HepG2 (cell line): ENCODE results near the gene FAM193A. TPM values are rescaled to one million over a fixed set of nuclear protein-coding genes. Genes with fewer than 3 reads are reported as not detected.

Source experiments
- AFF4 ChIP-seq: sonication (generic); formaldehyde crosslinking; IDR thresholded peaks from 2 replicates; pipeline ENCODE4 v1.4.0; 2020; ENCODE audit warnings: missing genetic modification reagents
- ATF7-NPFF ChIP-seq: sonication (generic); formaldehyde crosslinking; IDR thresholded peaks from 2 replicates; pipeline ENCODE4 v1.8.1; 2023; ENCODE audit warnings: mild to moderate bottlenecking, low read depth, missing genetic modification reagents, moderate library complexity
- BHLHE40 ChIP-seq: IDR thresholded peaks from 2 replicates; pipeline ENCODE4 v1.6.1; 2011; ENCODE audit warnings: low read length, improper control_type of control experiment
- GMEB2 ChIP-seq: IDR thresholded peaks from 2 replicates; pipeline ENCODE4 v1.6.1; 2016; ENCODE audit warnings: missing biosample characterization, missing genetic modification reagents, low read depth
- HMG20B ChIP-seq: conservative IDR thresholded peaks from 2 replicates; pipeline ENCODE4 v1.6.1; 2016; ENCODE audit warnings: missing genetic modification reagents, missing compliant biosample characterization
- HOMEZ ChIP-seq: IDR thresholded peaks from 2 replicates; pipeline ENCODE4 v1.6.1; 2016; ENCODE audit warnings: low read depth
- HOXA5 ChIP-seq: sonication (generic); formaldehyde crosslinking; IDR thresholded peaks from 2 replicates; pipeline ENCODE4 v1.4.0; 2020; ENCODE audit warnings: missing genetic modification reagents
- NFATC3 ChIP-seq: sonication (generic); formaldehyde crosslinking; IDR thresholded peaks from 2 replicates; pipeline ENCODE4 v1.5.1; 2020; ENCODE audit warnings: mild to moderate bottlenecking, missing genetic modification reagents
- PPARG ChIP-seq: conservative IDR thresholded peaks from 2 replicates; pipeline ENCODE4 v1.6.1; 2016; ENCODE audit warnings: missing biosample characterization, missing genetic modification reagents
- RBM39 ChIP-seq: fragments of 200-400 bp; formaldehyde crosslinking; IDR thresholded peaks from one replicate; pipeline ENCODE4 v1.6.1; 2018; ENCODE audit warnings: antibody characterized with exemption, mild to moderate bottlenecking, low read depth, low read length; ENCODE audit not compliant: poor library complexity, severe bottlenecking
- SNRNP70 ChIP-seq: fragments of 200-400 bp; formaldehyde crosslinking; IDR thresholded peaks from 2 replicates; pipeline ENCODE4 v1.6.1; 2017; ENCODE audit warnings: mild to moderate bottlenecking, low read depth, low read length, moderate library complexity
- TFAP4 ChIP-seq: sonication (generic); IDR thresholded peaks from 2 replicates; pipeline ENCODE4 v1.6.1; 2016; ENCODE audit warnings: low read depth, borderline replicate concordance
- ZBTB25 ChIP-seq: IDR thresholded peaks from 2 replicates; pipeline ENCODE4 v1.6.1; 2018; ENCODE audit warnings: missing genetic modification reagents
- ZFP1 ChIP-seq: IDR thresholded peaks from 2 replicates; pipeline ENCODE4 v1.6.1; 2016
- ZNF281 ChIP-seq: sonication (generic); formaldehyde crosslinking; IDR thresholded peaks from 2 replicates; pipeline ENCODE4 v1.4.0; 2020; ENCODE audit warnings: missing genetic modification reagents, borderline replicate concordance
- ZNF30 ChIP-seq: sonication (generic); formaldehyde crosslinking; IDR thresholded peaks from 2 replicates; pipeline ENCODE4 v1.5.0; 2020; ENCODE audit warnings: mild to moderate bottlenecking, missing genetic modification reagents
- polyA plus RNA-seq, 8 experiments: library from polyadenylated mRNA; depleted of rRNA in 3 of 8; stranded (reverse) in 7 of 8; unstranded in 1 of 8; fragments of >200 nt; fragmentation: Illumina TruSeq in 4 of 8; extraction: Trizol in 4 of 8; gene quantifications; 2 replicates each; pipeline versions ENCODE4 v1.2.1 to v1.2.3, GENCODE V29; 2011 to 2016; ENCODE audit warnings: low read depth in 4 of 8, missing spikeins in 1 of 8, mixed read lengths in 1 of 8; ENCODE audit not compliant: insufficient read depth in 1 of 8
- total RNA-seq, 5 experiments: library from RNA; depleted of rRNA; stranded (reverse); fragments of >200 nt; fragmentation: Illumina TruSeq; extraction: Trizol; gene quantifications; 2 replicates each; pipeline ENCODE4 v1.2.3, GENCODE V29; 2016; ENCODE audit warnings: low read depth in 1 of 5

The FAM193A gene
- total and polyA plus RNA-seq, 2 of the 13 experiments (the other 11 are each of a cell fraction or from before 2014, with no cell fraction given), result 5.7 to 8.7 TPM

- peak; percentile 68; the same call in 1 of the 2 replicates for TF ChIP-seq ATF7-NPFF (CRISPR knock-in tag)
- no peak for TF ChIP-seq ZBTB25 (CRISPR knock-in tag)
- TF ChIP-seq GMEB2 (CRISPR knock-in tag), result no peak
- TF ChIP-seq PPARG (CRISPR knock-in tag), result 0 out of 2 replicates have a peak, but pooled peaks have one; percentile 9
- TF ChIP-seq ZFP1 (CRISPR knock-in tag), result no peak
- TF ChIP-seq HOMEZ (CRISPR knock-in tag), result no peak
- TF ChIP-seq NFATC3 (CRISPR knock-in tag), result no peak
- TF ChIP-seq SNRNP70, result no peak
- no peak for TF ChIP-seq HOXA5 (CRISPR knock-in tag)
- TF ChIP-seq TFAP4, result peak; percentile 40; the same call in 1 of the 2 replicates
- no peak for TF ChIP-seq ZNF30
- no peak for TF ChIP-seq BHLHE40
- peak; percentile 49; the same call in 1 of the 2 replicates for TF ChIP-seq ZNF281
- no peak for TF ChIP-seq AFF4 (CRISPR knock-in tag)
- peak; percentile 56 for TF ChIP-seq RBM39
- no peak for TF ChIP-seq HMG20B (CRISPR knock-in tag)
Observed at GRCh38 chr4:2755821-2756690, 219.6 kb downstream of the FAM193A start, which contains the start of gene TNIP2 (continued).
